Ovary (tissue), 9 donors: ENCODE results near the gene ZC3H8. TPM values are rescaled to one million over a fixed set of nuclear protein-coding genes. Genes with fewer than 3 reads are reported as not detected.

ENCODE experiments used
- DNase-seq, 5 donors: peaks; one replicate each; pipeline ENCODE4 v3.0.0-alpha.2; 2019 to 2020
- H3K27ac ChIP-seq, 2 donors: fragments of 200-600 bp; one replicate each; pipeline versions ENCODE4 v1.5.1 to v1.8.0; 2019 to 2022
- H3K27me3 ChIP-seq: fragments of 200-600 bp; one replicate; pipeline ENCODE4 v1.8.0; 2022
- H3K36me3 ChIP-seq: fragments of 200-600 bp; sonication (generic); one replicate; pipeline ENCODE4 v1.5.1; 2019
- H3K4me1 ChIP-seq: one replicate; pipeline ENCODE4 v1.8.1; 2013; ENCODE audit warnings: mild to moderate bottlenecking, moderate library complexity; ENCODE audit not compliant: insufficient read depth
- H3K4me3 ChIP-seq: fragments of 200-600 bp; sonication (generic); one replicate; pipeline ENCODE4 v1.5.1; 2017
- H3K9me3 ChIP-seq, 2 donors: fragments of 200-600 bp in 1 of 2; sonication (generic) in 1 of 2; one replicate each; pipeline versions ENCODE4 v1.5.1 to v1.8.1; 2013 to 2019; ENCODE audit warnings: mild to moderate bottlenecking in 1 of 2, moderate library complexity in 1 of 2
- EP300 ChIP-seq: sonication (generic); formaldehyde crosslinking; IDR thresholded peaks from one replicate; pipeline ENCODE4 v1.6.1; 2017; ENCODE audit warnings: antibody characterized with exemption
- POLR2A ChIP-seq: fragments of 450-650 bp; IDR thresholded peaks from one replicate; pipeline ENCODE4 v1.6.1; 2017; ENCODE audit warnings: antibody characterized with exemption, mild to moderate bottlenecking, moderate library complexity
- WGBS, 3 donors: extraction: QIAGEN DNeasy Blood & Tissue Kit in 1 of 3; methylation state at CpG; one replicate each; pipeline versions ENCODE4 v1.1.5 to v1.1.7; 2013 to 2017; 5-methylcytosine and 5-hydroxymethylcytosine counted together
- intact Hi-C, 4 donors: fragments of 100-400 bp; cut with DNase I; formaldehyde crosslinking; loops; one replicate each; pipeline versions ENCODE4 v1.11.0 to v1.15.1; 2022 to 2023
- polyA plus RNA-seq, 2 donors: library from polyadenylated mRNA; stranded (reverse); fragments of 200-250 nt in 1 of 2; fragments of 350-450 nt in 1 of 2; fragmentation: Illumina TruSeq in 1 of 2; extraction: RNeasy Lipid Tissue Mini Kit (QIAGEN cat#74804) in 1 of 2; gene quantifications; one replicate each; pipeline ENCODE4 v1.2.3, GENCODE V29; 2013 to 2014
- total RNA-seq, 7 donors: library from RNA; depleted of rRNA in 2 of 7; stranded (reverse); fragments of >200 nt in 2 of 7; fragmentation: NEBNext Ultra II Directional in 3 of 7; extraction: Animal tissue kit (Norgen Biotek cat#: 25700) in 3 of 7; gene quantifications; one replicate each; pipeline versions ENCODE4 v1.1.0 to v1.2.4, GENCODE V29; 2016 to 2023
- TF ChIP-seq, protein P1 (sequence below), 3 donors: fragments of 450-650 bp in 2 of 3; fragments of 200-600 bp in 1 of 3; IDR thresholded peaks; one replicate each; pipeline versions ENCODE4 v1.5.1 to v1.8.0; 2016 to 2022; ENCODE audit warnings: antibody characterized with exemption in 3 of 3, mild to moderate bottlenecking in 1 of 3
- donor health status: DM: no; HTN: no; CAD: no; lungs with moderate emphysema.
- donor health status: DM: no; HTN: no; CAD: no.
- donor health status: Bipolar disorder and iron deficiency.
- donor health status: DM: yes; HTN: yes; CAD: no.
- donor health status: DM: no; HTN: no; CAD: no.
- donor health status: DM: yes; HTN: yes; CAD: no.

Gene ZC3H8
- total and polyA plus RNA-seq, 9 donors: 4.9 to 36.2 (median 10.9) TPM

DNA sequence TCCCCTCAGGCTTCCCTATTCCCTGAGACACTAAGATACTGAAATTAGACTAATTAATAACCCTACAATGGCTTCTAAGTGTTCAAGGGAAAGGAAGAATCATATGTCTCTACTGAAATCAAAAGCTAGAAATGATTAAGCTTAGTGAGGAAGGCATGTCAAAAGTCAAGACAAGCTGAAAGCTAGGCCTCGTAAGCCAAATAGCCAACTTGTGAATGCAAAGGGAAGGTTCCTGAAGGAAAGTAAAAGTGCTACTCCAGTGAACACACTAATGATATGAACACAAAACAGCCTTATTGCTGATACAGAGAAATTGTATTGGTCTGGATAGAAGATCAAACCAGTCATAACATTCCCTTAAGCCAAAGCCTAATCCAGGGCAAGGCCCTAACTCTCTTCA lies 10.0 kb downstream of the ZC3H8 start:
- no peaks in the 10 kb centered on the region for H3K4me1 ChIP-seq
- TF ChIP-seq EP300 (no peak), POLR2A (no peak)
- TF ChIP-seq, protein P1, sequence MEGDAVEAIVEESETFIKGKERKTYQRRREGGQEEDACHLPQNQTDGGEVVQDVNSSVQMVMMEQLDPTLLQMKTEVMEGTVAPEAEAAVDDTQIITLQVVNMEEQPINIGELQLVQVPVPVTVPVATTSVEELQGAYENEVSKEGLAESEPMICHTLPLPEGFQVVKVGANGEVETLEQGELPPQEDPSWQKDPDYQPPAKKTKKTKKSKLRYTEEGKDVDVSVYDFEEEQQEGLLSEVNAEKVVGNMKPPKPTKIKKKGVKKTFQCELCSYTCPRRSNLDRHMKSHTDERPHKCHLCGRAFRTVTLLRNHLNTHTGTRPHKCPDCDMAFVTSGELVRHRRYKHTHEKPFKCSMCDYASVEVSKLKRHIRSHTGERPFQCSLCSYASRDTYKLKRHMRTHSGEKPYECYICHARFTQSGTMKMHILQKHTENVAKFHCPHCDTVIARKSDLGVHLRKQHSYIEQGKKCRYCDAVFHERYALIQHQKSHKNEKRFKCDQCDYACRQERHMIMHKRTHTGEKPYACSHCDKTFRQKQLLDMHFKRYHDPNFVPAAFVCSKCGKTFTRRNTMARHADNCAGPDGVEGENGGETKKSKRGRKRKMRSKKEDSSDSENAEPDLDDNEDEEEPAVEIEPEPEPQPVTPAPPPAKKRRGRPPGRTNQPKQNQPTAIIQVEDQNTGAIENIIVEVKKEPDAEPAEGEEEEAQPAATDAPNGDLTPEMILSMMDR (IDR thresholded peaks at IDR 0.05): no peak
- H3K27me3 ChIP-seq: no peaks in the 10 kb centered on the region
- DNase-seq: no peak
- no peak overlapping the region for H3K4me3 ChIP-seq
- H3K27ac ChIP-seq: no peak overlapping the region
- WGBS, 3 donors: 92 to 97% (median 95%) methylated on average over 1 of the region's 1 CpG
- intact Hi-C loops: no loop called here
- no peaks in the 10 kb centered on the region for H3K36me3 ChIP-seq
- H3K9me3 ChIP-seq: no peaks in the 10 kb centered on the region

DNA sequence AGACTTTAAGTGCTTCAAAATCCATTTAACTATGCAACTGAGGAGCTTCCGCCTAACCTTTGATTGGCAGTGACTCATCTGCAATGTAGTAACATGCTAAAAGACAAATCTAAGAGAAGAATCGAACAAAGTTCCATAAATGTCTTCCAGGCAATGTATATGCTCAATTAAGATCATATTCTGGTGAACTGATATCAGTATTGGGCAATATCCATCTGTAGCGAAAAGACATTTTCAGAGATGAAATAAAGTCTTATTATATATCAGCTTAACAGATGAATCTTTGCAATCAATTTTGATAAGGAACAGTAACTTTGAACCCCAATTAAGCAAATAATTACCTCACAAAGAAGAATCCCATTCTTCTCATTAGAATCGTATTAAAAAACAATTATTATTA lies 11.6 kb downstream of the ZC3H8 start:
- Histone ChIP-seq H3K4me1 (no peaks in the 10 kb centered on the region), H3K4me3 (no peak overlapping the region), H3K9me3 (no peaks in the 10 kb centered on the region), H3K27me3 (no peaks in the 10 kb centered on the region), H3K27ac (no peak overlapping the region), H3K36me3 (no peaks in the 10 kb centered on the region)
- no peak for DNase-seq
- 94 to 97% (median 95%) methylated on average over 4 of the region's 4 CpGs for whole genome bisulfite sequencing, 3 donors
- TF ChIP-seq POLR2A: no peak
- TF ChIP-seq, protein P1 (IDR thresholded peaks at IDR 0.05): no peak
- TF ChIP-seq EP300: no peak
- intact Hi-C loops: no loop called here

DNA sequence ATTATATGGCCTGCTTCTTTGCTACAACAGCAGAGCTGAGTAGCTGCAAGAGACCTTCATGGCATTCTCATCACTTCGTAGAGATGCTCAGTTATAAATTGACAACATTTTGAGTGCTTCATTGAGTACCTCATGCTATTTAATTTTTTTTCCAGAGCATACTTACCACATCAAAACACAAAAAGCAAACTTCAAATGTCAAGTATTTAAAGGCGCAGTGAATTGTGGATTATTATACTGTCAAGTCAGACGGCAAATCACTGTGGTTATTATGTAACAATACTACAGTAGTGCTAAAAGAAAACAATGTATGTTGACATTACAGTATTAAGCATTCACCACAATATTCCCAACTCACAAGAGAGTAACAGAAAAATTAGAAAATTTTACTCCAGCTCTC lies 12.5 kb downstream of the ZC3H8 start:
- Histone ChIP-seq H3K9me3 (no peaks in the 10 kb centered on the region), H3K27ac (no peak overlapping the region), H3K4me1 (no peaks in the 10 kb centered on the region), H3K27me3 (no peaks in the 10 kb centered on the region), H3K4me3 (no peak overlapping the region), H3K36me3 (no peaks in the 10 kb centered on the region)
- intact Hi-C loops: no loop called here
- no peak for DNase-seq
- TF ChIP-seq, protein P1 (IDR thresholded peaks at IDR 0.05): no peak
- TF ChIP-seq POLR2A (no peak), EP300 (no peak)
- 80 to 88% (median 82%) methylated on average over 3 of the region's 3 CpGs for WGBS, 3 donors

DNA sequence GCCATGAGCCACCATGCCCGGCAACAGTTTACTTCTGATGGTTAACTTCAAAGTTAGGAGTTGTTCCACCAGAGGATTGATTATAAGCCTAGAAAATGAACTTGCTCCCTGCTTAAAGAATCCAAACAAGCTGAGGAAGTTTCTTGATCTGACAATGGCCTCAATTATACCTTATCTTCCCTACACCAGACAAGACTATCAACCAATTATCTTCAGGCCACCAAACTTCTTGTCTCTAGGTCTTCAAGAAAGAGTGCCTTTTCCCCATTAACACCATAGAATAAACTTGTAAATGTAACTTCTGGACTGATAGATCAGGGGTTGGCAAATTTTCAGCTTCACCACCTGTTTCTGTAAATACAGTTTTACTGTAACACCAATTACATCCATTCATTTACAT lies 15.0 kb downstream of the ZC3H8 start:
- H3K4me3 ChIP-seq: no peak overlapping the region
- H3K9me3 ChIP-seq: no peaks in the 10 kb centered on the region
- intact Hi-C loops: no loop called here
- no peak for TF ChIP-seq POLR2A
- no peak for TF ChIP-seq EP300
- TF ChIP-seq, protein P1 (IDR thresholded peaks at IDR 0.05): no peak
- H3K27me3 ChIP-seq: no peaks in the 10 kb centered on the region
- H3K4me1 ChIP-seq: no peaks in the 10 kb centered on the region
- H3K36me3 ChIP-seq: no peaks in the 10 kb centered on the region
- no peak overlapping the region for H3K27ac ChIP-seq
- DNase-seq: no peak
- WGBS, 3 donors: 95 to 100% (median 100%) methylated on average over 1 of the region's 1 CpG

DNA sequence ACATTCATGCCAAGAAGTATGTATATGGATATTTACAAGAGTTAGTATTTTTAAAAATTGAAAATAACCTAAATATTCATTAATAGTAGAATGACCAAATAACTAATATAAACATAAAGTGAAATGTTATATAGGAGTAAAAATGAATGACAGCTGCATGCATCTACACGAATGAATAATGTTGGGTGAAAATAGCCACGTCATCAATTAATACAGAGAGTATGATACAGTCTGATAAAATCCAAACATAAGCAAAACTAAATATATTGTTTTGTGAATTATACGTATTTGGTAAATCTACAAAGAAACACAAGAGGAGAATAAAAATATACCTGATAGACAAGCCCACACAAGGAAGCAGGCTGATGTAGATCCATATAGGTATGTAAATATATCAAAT lies 24.5 kb downstream of the ZC3H8 start:
- peaks cover 2% of the 10 kb centered on the region for H3K4me1 ChIP-seq
- H3K27ac ChIP-seq: no peak overlapping the region
- TF ChIP-seq POLR2A (no peak), EP300 (no peak)
- TF ChIP-seq, protein P1 (IDR thresholded peaks at IDR 0.05): no peak
- H3K4me3 ChIP-seq: no peak overlapping the region
- WGBS, 3 donors: 95 to 97% (median 96%) methylated on average over 3 of the region's 3 CpGs
- no peaks in the 10 kb centered on the region for H3K9me3 ChIP-seq
- no peaks in the 10 kb centered on the region for H3K36me3 ChIP-seq
- intact Hi-C loops: no loop called here
- no peak for DNase-seq
- no peaks in the 10 kb centered on the region for H3K27me3 ChIP-seq
